Suprapubic skin (tissue), 4 donors: ENCODE results near the gene PLA2G4F.

Source experiments
- EP300 ChIP-seq: sonication (generic); formaldehyde crosslinking; IDR thresholded peaks from one replicate; pipeline ENCODE4 v1.6.1; 2017; ENCODE audit warnings: antibody characterized with exemption
- POLR2A ChIP-seq, 2 donors: fragments of 450-650 bp; IDR thresholded peaks; one replicate each; pipeline ENCODE4 v1.6.1; 2017; ENCODE audit warnings: antibody characterized with exemption in 2 of 2, mild to moderate bottlenecking in 2 of 2, moderate library complexity in 2 of 2
- POLR2AphosphoS5 ChIP-seq, 3 donors: sonication (generic); formaldehyde crosslinking; IDR thresholded peaks; one replicate each; pipeline ENCODE4 v1.6.1; 2017; ENCODE audit warnings: antibody characterized with exemption in 3 of 3
- TF ChIP-seq, protein P1 (sequence below), 2 donors: fragments of 200-600 bp in 1 of 2; fragments of 450-650 bp in 1 of 2; sonication (generic) in 1 of 2; IDR thresholded peaks; one replicate each; pipeline ENCODE4 v1.5.1; 2016 to 2019; ENCODE audit warnings: antibody characterized with exemption in 2 of 2, mild to moderate bottlenecking in 1 of 2, moderate library complexity in 1 of 2

DNA sequence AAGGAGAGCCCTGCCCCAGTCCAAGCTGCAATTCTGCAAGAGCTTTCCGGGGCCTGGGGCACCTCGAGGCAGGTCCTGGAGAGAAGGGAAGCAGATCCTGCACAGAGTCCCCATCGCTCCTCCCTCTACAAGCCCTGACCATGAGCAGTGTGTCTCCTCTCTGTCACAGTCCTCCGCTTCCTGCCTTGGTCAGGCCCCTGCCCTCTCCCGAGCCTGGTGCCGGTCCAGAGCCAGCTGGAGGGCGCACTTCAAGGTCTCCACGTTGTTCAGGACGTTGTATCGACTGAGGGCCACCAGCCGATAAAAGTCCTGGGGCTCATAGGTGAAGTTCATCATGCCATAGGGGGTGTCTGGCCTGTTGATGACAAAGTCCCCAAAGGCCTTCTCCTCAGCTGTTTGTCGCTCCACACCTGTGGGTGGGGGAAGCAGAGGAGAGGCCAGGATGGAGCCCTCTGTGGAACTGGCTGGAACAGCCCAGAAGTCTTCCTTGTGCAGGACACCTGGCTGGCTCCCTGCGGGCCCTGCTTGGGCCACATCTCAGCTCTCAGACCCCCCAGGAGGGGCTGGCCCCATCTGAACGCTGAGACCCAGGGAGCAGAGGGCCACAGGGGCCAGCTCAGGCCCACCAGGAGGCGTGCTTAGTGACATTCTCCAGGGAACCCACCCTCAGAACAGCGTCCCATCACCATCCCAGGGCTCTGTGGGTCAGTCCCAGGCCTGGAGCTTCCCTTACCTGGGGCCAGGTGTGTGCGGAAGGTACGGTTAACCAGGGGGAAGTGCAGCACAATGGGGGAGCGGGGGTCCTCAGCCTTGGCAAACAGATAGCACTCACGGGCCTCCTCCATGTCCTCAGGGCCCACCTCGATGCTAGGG is 14.4 kb downstream of the PLA2G4F start:
- no peak for TF ChIP-seq POLR2A (IDR thresholded peaks at IDR 0.05)
- TF ChIP-seq, protein P1, sequence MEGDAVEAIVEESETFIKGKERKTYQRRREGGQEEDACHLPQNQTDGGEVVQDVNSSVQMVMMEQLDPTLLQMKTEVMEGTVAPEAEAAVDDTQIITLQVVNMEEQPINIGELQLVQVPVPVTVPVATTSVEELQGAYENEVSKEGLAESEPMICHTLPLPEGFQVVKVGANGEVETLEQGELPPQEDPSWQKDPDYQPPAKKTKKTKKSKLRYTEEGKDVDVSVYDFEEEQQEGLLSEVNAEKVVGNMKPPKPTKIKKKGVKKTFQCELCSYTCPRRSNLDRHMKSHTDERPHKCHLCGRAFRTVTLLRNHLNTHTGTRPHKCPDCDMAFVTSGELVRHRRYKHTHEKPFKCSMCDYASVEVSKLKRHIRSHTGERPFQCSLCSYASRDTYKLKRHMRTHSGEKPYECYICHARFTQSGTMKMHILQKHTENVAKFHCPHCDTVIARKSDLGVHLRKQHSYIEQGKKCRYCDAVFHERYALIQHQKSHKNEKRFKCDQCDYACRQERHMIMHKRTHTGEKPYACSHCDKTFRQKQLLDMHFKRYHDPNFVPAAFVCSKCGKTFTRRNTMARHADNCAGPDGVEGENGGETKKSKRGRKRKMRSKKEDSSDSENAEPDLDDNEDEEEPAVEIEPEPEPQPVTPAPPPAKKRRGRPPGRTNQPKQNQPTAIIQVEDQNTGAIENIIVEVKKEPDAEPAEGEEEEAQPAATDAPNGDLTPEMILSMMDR (IDR thresholded peaks at IDR 0.05) = no peak
- TF ChIP-seq EP300 = no peak
- no peak for TF ChIP-seq POLR2AphosphoS5 (IDR thresholded peaks at IDR 0.05)
